Neural cell (in vitro differentiated cells): ENCODE results near the gene MAIP1. TPM values are rescaled to one million over a fixed set of nuclear protein-coding genes. Genes with fewer than 3 reads are reported as not detected.

Source experiments
- H2AFZ ChIP-seq: fragments of 200-600, 300-800 bp; sonication (generic), shearing (Covaris generic); 2 replicates; pipeline ENCODE4 v1.6.0; 2014; ENCODE audit warnings: low read depth, mild to moderate bottlenecking, antibody characterized with exemption, low read length, moderate library complexity
- H3F3A ChIP-seq: fragments of 200-600 bp; shearing (Covaris generic); 2 replicates; pipeline ENCODE4 v1.6.1; 2016; ENCODE audit warnings: mild to moderate bottlenecking, moderate library complexity, mixed read lengths, antibody characterized with exemption, low read length; ENCODE audit not compliant: insufficient read depth, poor library complexity, severe bottlenecking
- H3K27ac ChIP-seq: fragments of 200-600, 300-800 bp; sonication (generic), shearing (Covaris generic); 2 replicates; pipeline ENCODE4 v1.5.1; 2014; ENCODE audit warnings: mild to moderate bottlenecking, low read length, moderate library complexity
- H3K27me3 ChIP-seq: fragments of 300-800, 200-600 bp; sonication (generic), shearing (Covaris generic); 2 replicates; pipeline ENCODE4 v1.6.0; 2014; ENCODE audit warnings: mild to moderate bottlenecking, low read depth, low read length, moderate library complexity; ENCODE audit not compliant: insufficient read depth
- H3K36me3 ChIP-seq: fragments of 300-800, 200-600 bp; sonication (generic), shearing (Covaris generic); 2 replicates; pipeline ENCODE4 v1.5.1; 2014; ENCODE audit warnings: mild to moderate bottlenecking, antibody characterized with exemption, low read length, moderate library complexity; ENCODE audit not compliant: insufficient read depth
- H3K4me2 ChIP-seq: fragments of 300-800, 200-600 bp; sonication (generic), shearing (Covaris generic); 2 replicates; pipeline ENCODE4 v1.6.0; 2014; ENCODE audit warnings: mild to moderate bottlenecking, low read length
- H3K4me3 ChIP-seq: fragments of 300-800, 200-600 bp; sonication (generic), shearing (Covaris generic); 2 replicates; pipeline ENCODE4 v1.5.1; 2014; ENCODE audit warnings: mild to moderate bottlenecking, low read length, moderate library complexity
- H3K79me2 ChIP-seq: fragments of 200-600 bp; shearing (Covaris generic); replicated peaks from 2 replicates; pipeline ENCODE4 v1.6.0; 2014; ENCODE audit warnings: mild to moderate bottlenecking, low read length, moderate library complexity; ENCODE audit not compliant: insufficient read depth
- H3K9ac ChIP-seq: fragments of 300-800, 200-600 bp; sonication (generic), shearing (Covaris generic); 2 replicates; pipeline ENCODE4 v1.6.1; 2016; ENCODE audit warnings: mild to moderate bottlenecking, low read length, mixed read lengths
- H3K9me2 ChIP-seq: fragments of 200-600 bp; shearing (Covaris generic); 2 replicates; pipeline ENCODE4 v1.6.1; 2016; ENCODE audit warnings: mild to moderate bottlenecking, low read length, mixed read lengths; ENCODE audit not compliant: insufficient read depth
- H3K9me3 ChIP-seq: fragments of 200-600, 300-800 bp; sonication (generic), shearing (Covaris generic); 2 replicates; pipeline ENCODE4 v1.6.1; 2016; ENCODE audit warnings: mild to moderate bottlenecking, mixed run types, low read length, moderate library complexity, mixed read lengths
- H4K20me1 ChIP-seq: fragments of 200-600 bp; shearing (Covaris generic); 2 replicates; pipeline ENCODE4 v1.6.1; 2016; ENCODE audit warnings: mild to moderate bottlenecking, mixed run types; ENCODE audit not compliant: insufficient read depth
- EP300 ChIP-seq: fragments of 450-650 bp; conservative IDR thresholded peaks from 2 replicates; pipeline ENCODE4 v1.6.1; 2014; ENCODE audit warnings: antibody characterized with exemption, mild to moderate bottlenecking, moderate library complexity; ENCODE audit not compliant: poor library complexity, severe bottlenecking
- EZH2 ChIP-seq: fragments of 200-600, 300-800 bp; shearing (Covaris generic), sonication (generic); IDR thresholded peaks from 2 replicates; pipeline ENCODE4 v1.6.1; 2014; ENCODE audit warnings: antibody characterized with exemption, low read length, borderline replicate concordance, mild to moderate bottlenecking; ENCODE audit not compliant: insufficient read depth, poor library complexity, severe bottlenecking
- MXI1 ChIP-seq: fragments of 450-650 bp; conservative IDR thresholded peaks from 2 replicates; pipeline ENCODE4 v1.6.1; 2014; ENCODE audit warnings: antibody characterized with exemption, mild to moderate bottlenecking; ENCODE audit not compliant: poor library complexity, severe bottlenecking
- POLR2AphosphoS5 ChIP-seq: IDR thresholded peaks from 2 replicates; pipeline ENCODE4 v1.6.1; 2012
- RAD21 ChIP-seq: fragments of 450-650 bp; conservative IDR thresholded peaks from 2 replicates; pipeline ENCODE4 v1.6.1; 2014; ENCODE audit warnings: antibody characterized with exemption, mild to moderate bottlenecking, moderate library complexity
- SMC3 ChIP-seq: fragments of 450-650 bp; conservative IDR thresholded peaks from 2 replicates; pipeline ENCODE4 v1.6.1; 2014; ENCODE audit warnings: antibody characterized with exemption, mild to moderate bottlenecking, moderate library complexity; ENCODE audit not compliant: poor library complexity
- TAF1 ChIP-seq: IDR thresholded peaks from 2 replicates; pipeline ENCODE4 v1.6.1; 2012; ENCODE audit warnings: low read depth
- polyA plus RNA-seq: library from polyadenylated mRNA; depleted of rRNA; stranded (reverse); fragments of >200 nt; gene quantifications from 2 replicates; pipeline ENCODE4 v1.2.3, GENCODE V29; 2014
- TF ChIP-seq, protein P1 (sequence below): IDR thresholded peaks from 2 replicates; pipeline ENCODE4 v1.6.1; 2012; ENCODE audit warnings: borderline replicate concordance
- TF ChIP-seq, protein P2 (sequence below): fragments of 450-650 bp; IDR thresholded peaks from 2 replicates; pipeline ENCODE4 v1.5.1; 2014; ENCODE audit warnings: antibody characterized with exemption, mild to moderate bottlenecking, moderate library complexity; ENCODE audit not compliant: poor library complexity, severe bottlenecking

Gene MAIP1
- polyA plus RNA-seq, 1 donor from 2014 or later: 24.1 TPM

DNA sequence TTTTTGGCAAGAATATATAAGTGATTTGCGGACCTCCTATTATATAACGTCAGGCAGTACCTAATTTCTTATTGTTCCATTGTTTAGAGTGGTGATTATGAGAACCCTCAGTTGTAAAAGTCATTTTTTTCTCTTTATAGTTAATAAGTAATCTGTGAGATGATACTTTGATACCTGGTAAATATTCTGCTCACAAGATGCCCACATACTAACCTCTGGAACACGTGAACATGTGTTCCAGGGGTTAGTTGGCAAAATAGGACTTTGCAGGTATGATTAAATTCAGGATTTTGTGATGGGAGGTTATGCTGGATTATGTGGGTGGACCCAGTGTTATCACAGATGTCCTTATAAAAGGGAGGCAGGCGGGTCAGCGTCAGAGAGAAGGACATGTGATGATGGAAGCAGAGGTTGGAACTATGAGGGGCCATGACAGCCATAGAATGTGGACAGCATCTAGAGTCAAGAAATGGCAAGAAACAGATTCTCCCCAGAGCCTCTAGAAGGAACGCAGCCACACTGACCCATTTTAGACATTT is 16.8 kb downstream of the MAIP1 start:
- Histone ChIP-seq H3K9me3 (no peaks in the 10 kb centered on the region), H3K4me3 (no peak overlapping the region), H2AFZ (no peak overlapping the region), H3K9ac (no peak overlapping the region), H3K9me2 (no peaks in the 10 kb centered on the region), H3F3A (no peaks in the 10 kb centered on the region), H3K79me2 (no peaks in the 10 kb centered on the region), H3K27me3 (no peaks in the 10 kb centered on the region), H3K4me2 (no peak overlapping the region), H4K20me1 (no peaks in the 10 kb centered on the region), H3K36me3 (no peaks in the 10 kb centered on the region), H3K27ac (no peak overlapping the region)
- TF ChIP-seq RAD21 (no peak), SMC3 (no peak), POLR2AphosphoS5 (no peak), MXI1 (no peak), EZH2 (no peak), TAF1 (no peak), EP300 (no peak)
- TF ChIP-seq, protein P1, sequence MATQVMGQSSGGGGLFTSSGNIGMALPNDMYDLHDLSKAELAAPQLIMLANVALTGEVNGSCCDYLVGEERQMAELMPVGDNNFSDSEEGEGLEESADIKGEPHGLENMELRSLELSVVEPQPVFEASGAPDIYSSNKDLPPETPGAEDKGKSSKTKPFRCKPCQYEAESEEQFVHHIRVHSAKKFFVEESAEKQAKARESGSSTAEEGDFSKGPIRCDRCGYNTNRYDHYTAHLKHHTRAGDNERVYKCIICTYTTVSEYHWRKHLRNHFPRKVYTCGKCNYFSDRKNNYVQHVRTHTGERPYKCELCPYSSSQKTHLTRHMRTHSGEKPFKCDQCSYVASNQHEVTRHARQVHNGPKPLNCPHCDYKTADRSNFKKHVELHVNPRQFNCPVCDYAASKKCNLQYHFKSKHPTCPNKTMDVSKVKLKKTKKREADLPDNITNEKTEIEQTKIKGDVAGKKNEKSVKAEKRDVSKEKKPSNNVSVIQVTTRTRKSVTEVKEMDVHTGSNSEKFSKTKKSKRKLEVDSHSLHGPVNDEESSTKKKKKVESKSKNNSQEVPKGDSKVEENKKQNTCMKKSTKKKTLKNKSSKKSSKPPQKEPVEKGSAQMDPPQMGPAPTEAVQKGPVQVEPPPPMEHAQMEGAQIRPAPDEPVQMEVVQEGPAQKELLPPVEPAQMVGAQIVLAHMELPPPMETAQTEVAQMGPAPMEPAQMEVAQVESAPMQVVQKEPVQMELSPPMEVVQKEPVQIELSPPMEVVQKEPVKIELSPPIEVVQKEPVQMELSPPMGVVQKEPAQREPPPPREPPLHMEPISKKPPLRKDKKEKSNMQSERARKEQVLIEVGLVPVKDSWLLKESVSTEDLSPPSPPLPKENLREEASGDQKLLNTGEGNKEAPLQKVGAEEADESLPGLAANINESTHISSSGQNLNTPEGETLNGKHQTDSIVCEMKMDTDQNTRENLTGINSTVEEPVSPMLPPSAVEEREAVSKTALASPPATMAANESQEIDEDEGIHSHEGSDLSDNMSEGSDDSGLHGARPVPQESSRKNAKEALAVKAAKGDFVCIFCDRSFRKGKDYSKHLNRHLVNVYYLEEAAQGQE: no peak
- TF ChIP-seq, protein P2, sequence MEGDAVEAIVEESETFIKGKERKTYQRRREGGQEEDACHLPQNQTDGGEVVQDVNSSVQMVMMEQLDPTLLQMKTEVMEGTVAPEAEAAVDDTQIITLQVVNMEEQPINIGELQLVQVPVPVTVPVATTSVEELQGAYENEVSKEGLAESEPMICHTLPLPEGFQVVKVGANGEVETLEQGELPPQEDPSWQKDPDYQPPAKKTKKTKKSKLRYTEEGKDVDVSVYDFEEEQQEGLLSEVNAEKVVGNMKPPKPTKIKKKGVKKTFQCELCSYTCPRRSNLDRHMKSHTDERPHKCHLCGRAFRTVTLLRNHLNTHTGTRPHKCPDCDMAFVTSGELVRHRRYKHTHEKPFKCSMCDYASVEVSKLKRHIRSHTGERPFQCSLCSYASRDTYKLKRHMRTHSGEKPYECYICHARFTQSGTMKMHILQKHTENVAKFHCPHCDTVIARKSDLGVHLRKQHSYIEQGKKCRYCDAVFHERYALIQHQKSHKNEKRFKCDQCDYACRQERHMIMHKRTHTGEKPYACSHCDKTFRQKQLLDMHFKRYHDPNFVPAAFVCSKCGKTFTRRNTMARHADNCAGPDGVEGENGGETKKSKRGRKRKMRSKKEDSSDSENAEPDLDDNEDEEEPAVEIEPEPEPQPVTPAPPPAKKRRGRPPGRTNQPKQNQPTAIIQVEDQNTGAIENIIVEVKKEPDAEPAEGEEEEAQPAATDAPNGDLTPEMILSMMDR: no peak

DNA sequence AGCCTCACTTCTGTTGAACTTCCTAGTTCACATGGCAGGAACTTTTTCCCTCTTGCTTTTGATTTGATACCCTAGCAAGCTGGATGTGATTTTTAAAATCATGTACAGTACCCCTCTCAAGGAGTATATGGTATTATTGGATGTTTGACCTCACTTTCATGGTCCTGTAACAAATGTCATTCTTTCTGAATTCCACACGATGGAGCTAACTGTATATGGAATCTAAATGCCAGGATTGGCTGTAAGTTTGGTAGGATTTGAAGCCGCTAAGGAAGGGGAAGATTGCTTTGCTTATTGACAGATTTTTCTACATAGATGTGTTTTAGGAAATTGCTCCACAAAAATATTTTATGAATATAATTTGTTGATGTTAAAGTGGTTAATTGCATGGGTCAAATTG is 18.3 kb downstream of the MAIP1 start:
- no peaks in the 10 kb centered on the region for H3K9me3 ChIP-seq
- no peaks in the 10 kb centered on the region for H3K9me2 ChIP-seq
- no peaks in the 10 kb centered on the region for H3K79me2 ChIP-seq
- H3K36me3 ChIP-seq: no peaks in the 10 kb centered on the region
- no peak overlapping the region for H3K4me2 ChIP-seq
- TF ChIP-seq EP300 (no peak), TAF1 (no peak), RAD21 (peak; percentile 92), MXI1 (no peak), EZH2 (no peak), POLR2AphosphoS5 (no peak), SMC3 (peak; percentile 90)
- TF ChIP-seq, protein P2: peak; percentile 85
- TF ChIP-seq, protein P1: no peak
- H3K9ac ChIP-seq: no peak overlapping the region
- no peaks in the 10 kb centered on the region for H3F3A ChIP-seq
- H3K27ac ChIP-seq: no peak overlapping the region
- H2AFZ ChIP-seq: no peak overlapping the region
- H3K27me3 ChIP-seq: no peaks in the 10 kb centered on the region
- H3K4me3 ChIP-seq: no peak overlapping the region
- H4K20me1 ChIP-seq: no peaks in the 10 kb centered on the region
